HG03469 (cell line): ENCODE data around the gene MEN1.
"Not testable (repeated sequence)": the region's sequence is repeated elsewhere in the genome, so short reads cannot be mapped to it uniquely, and the experiment has no call there.

ENCODE experiments used
- ATAC-seq: cut with Tn5 transposase; IDR thresholded peaks from one replicate; pipeline ENCODE4 v1.9.1; 2021; ENCODE audit warnings: mild to moderate bottlenecking, moderate library complexity, moderate number of reproducible peaks; ENCODE audit not compliant: unreplicated experiment

MEN1 gene

GRCh38 chr11:64834031-64834722, 23.8 kb upstream of the MEN1 start:
- ATAC-seq = no peak

- no peak for ATAC-seq
Measured at GRCh38 chr11:64833509-64833908, 23.2 kb upstream of the MEN1 start.

DNA sequence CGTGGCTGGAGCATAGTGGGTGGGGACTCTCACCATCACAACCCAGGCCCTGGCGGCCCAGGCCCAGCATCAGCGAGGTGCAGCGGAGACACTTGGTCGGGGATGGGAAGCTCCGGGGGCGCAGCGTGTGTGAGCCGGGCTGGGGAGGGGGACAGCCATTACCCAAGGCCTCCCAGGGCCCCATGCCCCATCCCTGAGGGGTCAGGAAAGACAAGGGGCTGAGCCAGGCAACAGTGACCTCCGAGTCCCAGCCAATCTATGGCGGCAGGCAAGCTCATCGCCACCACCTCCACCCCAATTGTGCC, 22.8 kb upstream of the MEN1 start:
- ATAC-seq = no peak

DNA sequence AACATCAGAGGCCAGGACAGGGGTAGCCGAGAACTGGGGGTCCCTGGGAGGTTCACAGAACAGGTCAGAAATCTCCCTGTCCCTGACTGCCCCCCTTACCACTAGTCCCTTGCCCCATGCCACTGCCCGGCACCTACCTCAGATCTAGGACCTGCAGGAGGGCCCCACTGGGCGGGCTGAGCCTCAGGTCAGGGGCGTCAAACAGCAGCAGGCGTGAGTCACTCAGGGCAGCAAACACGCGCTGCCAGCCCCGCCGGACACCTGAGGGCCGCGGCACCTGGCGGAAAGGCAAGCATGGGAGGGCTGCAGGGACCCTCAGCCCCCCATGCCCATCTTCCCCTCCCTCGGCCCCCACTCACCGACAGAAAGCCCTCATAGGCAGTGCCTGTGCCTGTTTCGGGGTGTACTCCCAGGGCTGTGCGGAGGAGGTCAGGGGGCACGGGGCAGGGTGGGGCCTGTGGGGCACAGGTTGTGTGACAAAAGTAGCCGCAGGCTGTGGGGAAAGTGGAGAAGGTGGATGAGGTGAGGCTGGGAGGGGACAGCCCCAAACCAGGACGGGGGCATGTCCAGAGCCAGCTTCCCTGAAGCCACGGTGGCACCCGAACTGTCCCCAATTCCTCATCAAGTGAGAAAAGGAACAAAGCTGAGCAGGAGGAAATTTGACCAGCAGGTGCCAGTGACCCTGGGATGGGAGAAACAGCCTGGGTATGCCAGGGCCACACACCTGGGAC, 22.3 kb upstream of the MEN1 start:
- ATAC-seq = no peak

DNA sequence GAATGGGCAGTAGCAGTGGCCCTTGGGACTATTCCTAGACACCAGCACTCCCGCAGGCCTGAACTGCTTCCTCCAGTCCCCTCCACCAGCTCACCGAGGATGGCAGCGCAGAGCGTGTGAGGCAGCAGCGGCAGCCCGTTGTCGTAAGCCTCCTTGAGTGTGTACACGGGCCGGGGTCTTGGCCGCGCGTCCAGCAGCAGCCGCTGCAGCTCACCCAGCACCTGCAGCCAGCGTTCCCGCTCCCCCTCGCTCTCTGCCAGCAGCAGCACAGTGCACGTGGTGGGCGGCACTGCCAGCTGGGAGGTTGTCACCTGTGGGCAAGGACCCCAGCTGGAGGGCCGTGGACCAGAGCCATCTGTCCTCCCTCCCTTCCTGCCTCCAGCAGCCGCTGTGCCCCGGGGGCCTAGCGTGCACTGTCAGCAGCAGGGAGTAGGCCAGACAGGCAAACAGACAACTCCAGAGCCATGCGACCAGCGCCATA, 21.1 kb upstream of the MEN1 start:
- ATAC-seq = no peak

GRCh38 chr11:64829536-64830251, 19.3 kb upstream of the MEN1 start:
- ATAC-seq = no peak

GRCh38 chr11:64827451-64827839, 17.1 kb upstream of the MEN1 start:
- ATAC-seq = no peak

- no peak for ATAC-seq
Measured at GRCh38 chr11:64826578-64827450, 16.5 kb upstream of the MEN1 start.

DNA sequence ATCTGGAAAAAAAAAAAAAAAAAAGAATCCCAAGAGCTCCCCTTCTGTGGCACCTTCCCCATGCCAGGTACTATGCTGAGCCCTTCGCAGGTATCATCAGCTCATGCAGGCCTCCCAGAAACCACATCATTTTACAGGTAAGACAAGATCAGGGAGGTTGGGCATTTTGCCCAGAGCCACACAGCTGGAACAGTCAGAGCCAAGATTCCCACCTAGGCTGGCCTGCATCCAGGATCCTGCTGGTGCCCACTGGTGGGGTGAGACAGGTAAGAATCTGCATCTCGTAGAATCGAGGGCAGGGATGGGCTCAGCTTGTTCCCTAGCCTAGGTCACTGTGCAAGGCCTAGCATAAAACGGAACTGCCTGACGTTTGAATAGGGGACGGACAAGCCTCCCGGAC, 15.7 kb upstream of the MEN1 start:
- ATAC-seq = no peak

GRCh38 chr11:64823568-64824119, 13.3 kb upstream of the MEN1 start:
- ATAC-seq = no peak

DNA sequence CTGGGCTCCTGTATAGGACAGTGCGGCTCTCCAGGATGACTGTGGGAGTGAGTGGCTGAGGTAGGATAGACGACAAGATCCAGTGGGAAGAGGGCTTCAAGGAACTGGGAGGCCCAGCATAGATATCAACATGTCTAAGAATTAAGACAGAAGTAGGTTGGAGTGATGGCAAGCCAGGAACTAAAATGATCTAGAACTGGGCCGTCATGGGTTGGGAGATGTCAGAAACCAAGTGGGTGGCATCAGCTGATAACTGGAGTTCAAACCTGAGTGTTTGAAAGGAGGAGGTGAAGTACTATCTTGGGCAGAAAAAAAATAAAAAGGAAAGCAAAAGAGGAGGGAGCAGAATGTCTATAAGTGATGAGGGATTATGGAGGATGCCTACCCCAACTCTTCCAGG, 7.1 kb upstream of the MEN1 start:
- ATAC-seq = no peak

- not testable (repeated sequence) for ATAC-seq
Measured at GRCh38 chr11:64815433-64815832, 5.1 kb upstream of the MEN1 start.

- ATAC-seq = no peak
Measured at GRCh38 chr11:64814712-64815187, 4.4 kb upstream of the MEN1 start.

DNA sequence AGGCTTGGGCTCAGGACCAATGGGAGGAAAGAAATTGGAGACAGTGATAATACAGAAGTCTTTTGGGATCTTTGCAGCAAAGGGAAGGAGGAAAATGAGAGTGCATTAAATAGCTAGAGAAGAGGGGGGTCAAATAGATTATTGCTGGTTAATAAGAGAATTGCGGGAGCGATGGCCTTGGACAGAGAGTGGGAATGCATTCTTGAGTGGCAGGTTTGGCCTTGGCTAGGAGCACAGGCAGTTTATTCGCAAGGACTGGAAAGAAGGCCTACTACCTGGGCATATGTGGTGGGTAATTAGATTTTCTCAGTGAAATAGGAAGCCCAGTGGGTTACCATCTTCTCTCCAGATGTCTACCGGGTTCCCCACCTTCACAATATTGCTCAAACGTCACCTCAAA, 3.5 kb upstream of the MEN1 start:
- no peak for ATAC-seq

DNA sequence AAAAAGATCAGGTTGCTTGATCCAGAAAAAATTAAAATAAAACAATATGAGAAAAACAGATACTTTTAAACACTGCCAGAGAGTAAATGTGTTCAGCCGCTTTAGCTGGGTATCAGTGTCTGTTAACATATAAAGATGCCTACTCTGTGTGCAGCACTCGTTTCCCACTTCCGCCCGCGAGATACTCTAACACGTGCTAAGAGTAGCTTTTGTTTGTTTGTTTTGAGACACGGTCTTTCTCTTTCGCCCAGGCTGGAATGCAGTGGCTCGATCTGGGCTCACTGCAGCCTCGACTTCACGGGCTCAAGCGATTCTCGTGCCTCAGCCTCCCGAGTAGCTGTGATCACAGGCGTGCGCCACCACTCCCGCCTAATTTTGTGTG, 531 bp upstream of the MEN1 start:
- ATAC-seq = no peak

- ATAC-seq = no peak
Measured at GRCh38 chr11:64809781-64810241, 540 bp downstream of the MEN1 start.

DNA sequence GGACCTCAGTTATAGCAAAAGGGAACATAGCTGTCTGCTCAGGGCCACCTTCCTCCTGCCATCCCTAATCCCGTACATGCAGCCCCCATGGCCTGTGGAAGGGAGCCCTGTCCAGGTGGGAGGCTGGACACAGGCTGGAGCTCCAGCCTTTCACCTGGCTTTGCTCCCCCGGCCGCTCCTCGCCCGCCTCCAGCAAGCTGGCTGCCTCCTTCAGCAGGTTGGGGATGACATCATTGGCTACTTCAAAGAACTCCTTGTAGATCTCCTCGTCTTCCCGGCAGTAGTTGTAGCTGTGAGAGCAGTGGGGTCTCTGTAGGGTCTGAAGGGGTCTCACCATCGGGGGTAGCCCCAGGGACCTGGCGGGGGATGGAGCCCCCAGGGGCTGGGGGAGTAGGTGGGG, 4.9 kb downstream of the MEN1 start:
- no peak for ATAC-seq

DNA sequence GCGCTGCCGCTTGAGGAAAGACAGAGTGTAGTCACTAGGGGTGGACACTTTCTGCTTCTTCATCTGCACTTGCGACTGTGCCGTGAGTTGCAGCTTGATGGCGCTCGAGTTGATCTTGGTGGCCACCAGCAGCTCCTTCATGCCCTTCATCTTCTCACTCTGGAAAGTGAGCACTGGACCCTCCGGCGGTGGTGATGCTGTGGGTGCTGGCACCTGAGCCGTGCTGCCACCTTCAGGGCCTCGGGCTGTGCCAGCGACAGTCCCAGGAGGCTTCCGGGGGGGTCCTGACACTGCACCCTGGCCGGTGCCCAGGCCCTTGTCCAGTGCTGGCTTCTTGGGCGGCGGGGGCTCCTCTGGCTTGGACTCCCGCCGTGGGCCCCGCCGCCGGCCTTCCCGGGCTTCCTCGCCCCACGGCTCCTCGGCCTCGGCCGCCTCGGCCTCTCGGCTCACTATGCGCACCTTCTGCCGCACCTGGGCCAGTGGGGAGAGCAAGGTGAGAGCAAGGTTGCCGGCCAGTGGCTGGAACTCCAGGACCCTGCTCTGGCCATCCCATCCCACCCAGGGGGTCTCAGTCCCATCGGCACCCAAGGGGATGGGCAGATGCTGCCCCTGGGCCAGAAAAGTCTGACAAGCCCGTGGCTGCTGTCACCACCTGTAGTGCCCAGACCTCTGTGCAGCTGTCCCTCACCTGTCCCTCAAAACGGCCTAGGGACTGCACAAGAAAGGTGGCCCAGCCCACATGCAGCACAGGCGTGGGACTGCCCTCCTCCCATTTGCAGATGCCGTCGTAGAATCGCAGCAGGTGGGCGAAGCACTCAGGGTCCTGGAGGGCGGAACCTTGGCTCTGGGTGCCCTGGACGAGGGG, 5.8 kb downstream of the MEN1 start:
- ATAC-seq = no peak

GRCh38 chr11:64803846-64804345, 6.5 kb downstream of the MEN1 start:
- ATAC-seq = no peak
